CD4-positive, CD25-positive, alpha-beta regulatory T cell (primary cell): ENCODE data around the gene LRP10. TPM values are rescaled to one million over a fixed set of nuclear protein-coding genes. Genes with fewer than 3 reads are reported as not detected.

Source experiments
- ATAC-seq, 2 donors: fragments of 150-1000 bp; cut with Tn5 transposase; one replicate each; pipeline ENCODE4 v1.10.0; 2021; ENCODE audit warnings: low read depth in 2 of 2, moderate number of reproducible peaks in 2 of 2, moderate library complexity in 1 of 2
- DNase-seq, 3 donors: peaks; one replicate each; pipeline versions ENCODE4 v3.0.0 to v3.0.0-alpha.2; 2012 to 2022; ENCODE audit warnings: mixed read lengths in 1 of 3
- H3K27ac ChIP-seq: one replicate; pipeline ENCODE4 v1.7.0; 2013; ENCODE audit warnings: mild to moderate bottlenecking, low read length; ENCODE audit not compliant: insufficient read depth, poor library complexity, severe bottlenecking
- H3K27me3 ChIP-seq: one replicate; pipeline ENCODE4 v1.7.0; 2013; ENCODE audit warnings: low read length; ENCODE audit not compliant: control insufficient read depth, insufficient read depth
- H3K36me3 ChIP-seq: one replicate; pipeline ENCODE4 v1.7.0; 2013; ENCODE audit warnings: mild to moderate bottlenecking, low read length, moderate library complexity; ENCODE audit not compliant: control insufficient read depth, insufficient read depth
- H3K4me1 ChIP-seq: 2 replicates; pipeline ENCODE4 v1.7.0; 2013; ENCODE audit warnings: mild to moderate bottlenecking, low read length; ENCODE audit not compliant: insufficient read depth, control insufficient read depth, poor library complexity, severe bottlenecking
- H3K4me3 ChIP-seq: one replicate; pipeline ENCODE4 v1.7.0; 2013; ENCODE audit warnings: low read depth, mild to moderate bottlenecking, low read length, moderate library complexity
- H3K9me3 ChIP-seq, 2 experiments: 1 replicate in 1 of 2; 2 replicates in 1 of 2; pipeline ENCODE4 v1.7.0; 2013; ENCODE audit warnings: low read length in 2 of 2, mild to moderate bottlenecking in 1 of 2, moderate library complexity in 1 of 2; ENCODE audit not compliant: control insufficient read depth in 2 of 2
- H3K27ac Mint-ChIP-seq, 3 donors: one replicate each; pipeline ENCODE4 v1.8.0; 2020 to 2022; ENCODE audit warnings: mild to moderate bottlenecking in 3 of 3, mixed read lengths in 3 of 3, moderate library complexity in 2 of 3
- H3K27me3 Mint-ChIP-seq: one replicate; pipeline ENCODE4 v1.8.0; 2022; ENCODE audit warnings: mild to moderate bottlenecking, mixed read lengths
- H3K36me3 Mint-ChIP-seq: one replicate; pipeline ENCODE4 v1.8.0; 2020; ENCODE audit warnings: mixed read lengths
- H3K4me1 Mint-ChIP-seq, 4 donors: one replicate each; pipeline ENCODE4 v1.8.0; 2020 to 2022; ENCODE audit warnings: mixed read lengths in 4 of 4, mild to moderate bottlenecking in 1 of 4
- H3K4me3 Mint-ChIP-seq, 4 donors: one replicate each; pipeline ENCODE4 v1.8.0; 2020 to 2022; ENCODE audit warnings: mild to moderate bottlenecking in 4 of 4, mixed read lengths in 4 of 4, moderate library complexity in 3 of 4
- H3K9me3 Mint-ChIP-seq, 7 donors: one replicate each; pipeline ENCODE4 v1.8.0; 2020 to 2022; ENCODE audit warnings: mixed read lengths in 7 of 7, mild to moderate bottlenecking in 3 of 7, moderate library complexity in 2 of 7
- polyA plus RNA-seq, 4 donors: library from polyadenylated mRNA; unstranded; fragments of 300-500 nt; fragmentation: Illumina TruSeq; gene quantifications; one replicate each; pipeline ENCODE4 v1.2.3, GENCODE V29; 2021
- total RNA-seq: library from RNA; stranded (reverse); gene quantifications from one replicate; pipeline ENCODE4 v1.2.3, GENCODE V29; 2022

The LRP10 gene
- total and polyA plus RNA-seq, 5 donors from 2014 or later, result 78.7 to 111 (median 93.0) TPM

GRCh38 chr14:22929961-22930364 is 58.4 kb downstream of the LRP10 start:
- Mint-ChIP-seq H3K27me3 (no peaks in the 10 kb centered on the region), H3K27ac (no peak overlapping the region), H3K4me3 (no peak overlapping the region), H3K4me1 (peaks cover 0 to 25% (median 20%) of the 10 kb centered on the region in 4 donors), H3K36me3 (peaks cover 12% of the 10 kb centered on the region), H3K9me3 (no peaks in the 10 kb centered on the region)
- no peak for ATAC-seq
- Histone ChIP-seq H3K27ac (peak overlapping the region; percentile 90), H3K27me3 (no peaks in the 10 kb centered on the region), H3K36me3 (no peaks in the 10 kb centered on the region), H3K4me1 (peaks cover 19% of the 10 kb centered on the region), H3K4me3 (peak overlapping the region; percentile 95), H3K9me3 (no peaks in the 10 kb centered on the region)
- DNase-seq, result no peak

Other genes with a start within 250 kb of the LRP10 start
- not detected for gene OR6J1, start 227.4 kb upstream of the LRP10 start, total RNA-seq
- not detected for gene OR6J1, start 227.4 kb upstream of the LRP10 start, polyA plus RNA-seq
- gene OXA1L, start 105.1 kb upstream of the LRP10 start, total RNA-seq, result 155 TPM
- gene OXA1L, start 105.1 kb upstream of the LRP10 start, polyA plus RNA-seq, result 10 to 100 TPM; 62.6 to 85.2 (median 75.6) TPM
- gene SLC7A7, start 56.3 kb upstream of the LRP10 start, total RNA-seq, result not detected
- under 1 TPM; 0.21 to 0.61 (median 0.50) TPM for gene SLC7A7, start 56.3 kb upstream of the LRP10 start, polyA plus RNA-seq
- gene MRPL52, start 41.9 kb upstream of the LRP10 start, total RNA-seq, result 35.7 TPM
- gene MRPL52, start 41.9 kb upstream of the LRP10 start, polyA plus RNA-seq, result 100 to 1,000 TPM; 129 to 148 (median 138) TPM
- 1.0 TPM for gene MMP14, start 35.2 kb upstream of the LRP10 start, total RNA-seq
- not detected for gene MMP14, start 35.2 kb upstream of the LRP10 start, polyA plus RNA-seq
- 11.1 TPM for gene REM2, start 11.5 kb downstream of the LRP10 start, total RNA-seq
- gene REM2, start 11.5 kb downstream of the LRP10 start, polyA plus RNA-seq, result 1 to 10 TPM in 3 of 4 donors, under 1 TPM in 1; 0.61 to 2.6 (median 1.4) TPM
- 108 TPM for gene RBM23, start 47.4 kb downstream of the LRP10 start, total RNA-seq
- gene RBM23, start 47.4 kb downstream of the LRP10 start, polyA plus RNA-seq, result 10 to 100 TPM; 43.1 to 54.0 (median 46.7) TPM
- gene PRMT5, start 57.6 kb downstream of the LRP10 start, total RNA-seq, result 19.3 TPM
- 10 to 100 TPM; 37.4 to 43.3 (median 40.5) TPM for gene PRMT5, start 57.6 kb downstream of the LRP10 start, polyA plus RNA-seq
- gene HAUS4, start 85.3 kb downstream of the LRP10 start, total RNA-seq, result 20.0 TPM
- gene HAUS4, start 85.3 kb downstream of the LRP10 start, polyA plus RNA-seq, result 10 to 100 TPM; 30.0 to 41.9 (median 37.0) TPM
- gene AJUBA, start 110.8 kb downstream of the LRP10 start, total RNA-seq, result 0.54 TPM
- 1 to 10 TPM in 1 of 4 donors, under 1 TPM in 3; 0.20 to 1.0 (median 0.71) TPM for gene AJUBA, start 110.8 kb downstream of the LRP10 start, polyA plus RNA-seq
- gene C14orf93, start 138.4 kb downstream of the LRP10 start, total RNA-seq, result 8.5 TPM
- gene C14orf93, start 138.4 kb downstream of the LRP10 start, polyA plus RNA-seq, result 1 to 10 TPM; 4.7 to 7.5 (median 6.9) TPM
- 13.8 TPM for gene PSMB5, start 163.2 kb downstream of the LRP10 start, total RNA-seq
- gene PSMB5, start 163.2 kb downstream of the LRP10 start, polyA plus RNA-seq, result 10 to 100 TPM; 28.2 to 50.9 (median 39.5) TPM
- not detected for gene PSMB11, start 170.5 kb downstream of the LRP10 start, total RNA-seq
- not detected for gene PSMB11, start 170.5 kb downstream of the LRP10 start, polyA plus RNA-seq
- 2.9 TPM for gene CDH24, start 185.8 kb downstream of the LRP10 start, total RNA-seq
- under 1 TPM; 0.17 to 0.79 (median 0.25) TPM for gene CDH24, start 185.8 kb downstream of the LRP10 start, polyA plus RNA-seq
- 340 TPM for gene ACIN1, start 223.4 kb downstream of the LRP10 start, total RNA-seq
- gene ACIN1, start 223.4 kb downstream of the LRP10 start, polyA plus RNA-seq, result 10 to 100 TPM in 1 of 4 donors, 1 to 10 TPM in 3; 6.8 to 10.1 (median 7.4) TPM
- 13.6 TPM for gene C14orf119, start 223.8 kb downstream of the LRP10 start, total RNA-seq
- 100 to 1,000 TPM; 131 to 187 (median 156) TPM for gene C14orf119, start 223.8 kb downstream of the LRP10 start, polyA plus RNA-seq
- gene CIROP, start 233.2 kb downstream of the LRP10 start, total RNA-seq, result not detected
- gene CIROP, start 233.2 kb downstream of the LRP10 start, polyA plus RNA-seq, result under 1 TPM in 1 of 4 donors, not detected in 3; 0.23 TPM
- not detected for gene CEBPE, start 247.5 kb downstream of the LRP10 start, total RNA-seq
- gene CEBPE, start 247.5 kb downstream of the LRP10 start, polyA plus RNA-seq, result under 1 TPM in 3 of 4 donors, not detected in 1; 0.14 to 0.29 (median 0.24) TPM